ENCODE measurements around the gene BCAS3. TPM values are rescaled to one million over a fixed set of nuclear protein-coding genes. Genes with fewer than 3 reads are reported as not detected.
A peak's percentile ranks its signal among the peaks of the same experiment; 100 is the strongest.

The BCAS3 gene
- polyA plus RNA-seq, 3 donors, result 10.3 to 19.1 (median 14.7) TPM

- intact Hi-C loops (cut with micrococcal nuclease), result no loop called here
- Histone ChIP-seq H3K4me3 (replicated peaks in 1 of 3; ENCODE audit: low read depth in 2 of 3, low read length in 3 of 3) (no peak overlapping the region), H4K20me1 (ENCODE audit: insufficient read depth, low read length) (peaks cover 86% of the 10 kb centered on the region), H3K27ac (ENCODE audit: low read depth in 1 of 2, low read length in 2 of 2) (no peak overlapping the region), H2AFZ (ENCODE audit: insufficient read depth, low read depth, low read length, poor library complexity, severe bottlenecking) (no peak overlapping the region), H3K4me1 (ENCODE audit: control insufficient read depth in 1 of 2, insufficient read depth in 2 of 2, low read length in 2 of 2) (no peaks in the 10 kb centered on the region), H3K36me3 (replicated peaks in 1 of 2; ENCODE audit: control insufficient read depth in 1 of 2, insufficient read depth in 2 of 2, low read length in 2 of 2) (peaks cover 41 to 67% of the 10 kb centered on the region in 2 donors), H3K79me2 (ENCODE audit: insufficient read depth, low read length) (peaks cover 83% of the 10 kb centered on the region), H3K9ac (ENCODE audit: insufficient read depth, low read length, poor library complexity, severe bottlenecking) (no peak overlapping the region), H3K27me3 (ENCODE audit: control insufficient read depth in 2 of 2, insufficient read depth in 2 of 2, low read length in 2 of 2) (no peaks in the 10 kb centered on the region), H3K4me2 (replicated peaks; ENCODE audit: extremely low read depth, low read length, poor library complexity, severe bottlenecking) (no peak overlapping the region), H3K9me3 (replicated peaks in 1 of 2; ENCODE audit: control insufficient read depth in 1 of 2, insufficient read depth in 1 of 2, low read length in 2 of 2) (no peaks in the 10 kb centered on the region)
- no peak for DNase-seq
- Mint-ChIP-seq H3K36me3 (peaks cover 42 to 62% of the 10 kb centered on the region in 2 donors), H3K27ac (peak overlapping the region in 1 of 7 donors; percentile 58), H3K4me3 (no peak overlapping the region), H3K9me3 (peaks cover 0 to 2% (median 0%) of the 10 kb centered on the region in 7 donors), H3K27me3 (ENCODE audit: low read depth in 3 of 3) (no peaks in the 10 kb centered on the region), H3K4me1 (peaks cover 3% of the 10 kb centered on the region)
- no peak for TF ChIP-seq CTCF (IDR thresholded peaks at IDR 0.05)
- 92% methylated on average over 2 of the region's 3 CpGs for WGBS (ENCODE audit: insufficient coverage)
Observed at GRCh38 chr17:60646701-60647100, 30.9 kb upstream of the BCAS3 start.

- H4K20me1 ChIP-seq (ENCODE audit: insufficient read depth, low read length), result peaks cover 86% of the 10 kb centered on the region
- H3K4me3 ChIP-seq (replicated peaks in 1 of 3; ENCODE audit: low read depth in 2 of 3, low read length in 3 of 3), result no peak overlapping the region
- peaks cover 10% of the 10 kb centered on the region for H3K4me1 Mint-ChIP-seq
- H3K27ac ChIP-seq (ENCODE audit: low read depth in 1 of 2, low read length in 2 of 2), result no peak overlapping the region
- no CpG with 5 or more reads among the region's 1 CpG for WGBS (ENCODE audit: insufficient coverage)
- H3K27me3 Mint-ChIP-seq (ENCODE audit: low read depth in 3 of 3), result no peaks in the 10 kb centered on the region
- TF ChIP-seq CTCF (IDR thresholded peaks at IDR 0.05), result no peak
- no peak for DNase-seq
- H3K36me3 ChIP-seq (replicated peaks in 1 of 2; ENCODE audit: control insufficient read depth in 1 of 2, insufficient read depth in 2 of 2, low read length in 2 of 2), result peaks cover 41 to 71% of the 10 kb centered on the region in 2 donors
- H3K4me3 Mint-ChIP-seq, result no peak overlapping the region
- H3K9ac ChIP-seq (ENCODE audit: insufficient read depth, low read length, poor library complexity, severe bottlenecking), result no peak overlapping the region
- no peak overlapping the region for H2AFZ ChIP-seq (ENCODE audit: insufficient read depth, low read depth, low read length, poor library complexity, severe bottlenecking)
- peaks cover 83% of the 10 kb centered on the region for H3K79me2 ChIP-seq (ENCODE audit: insufficient read depth, low read length)
- peaks cover 41 to 66% of the 10 kb centered on the region in 2 donors for H3K36me3 Mint-ChIP-seq
- no peak overlapping the region for H3K27ac Mint-ChIP-seq
- peaks cover 0 to 4% of the 10 kb centered on the region in 2 donors for H3K4me1 ChIP-seq (ENCODE audit: control insufficient read depth in 1 of 2, insufficient read depth in 2 of 2, low read length in 2 of 2)
- peaks cover 0 to 2% (median 0%) of the 10 kb centered on the region in 7 donors for H3K9me3 Mint-ChIP-seq
- no peaks in the 10 kb centered on the region for H3K27me3 ChIP-seq (ENCODE audit: control insufficient read depth in 2 of 2, insufficient read depth in 2 of 2, low read length in 2 of 2)
- intact Hi-C loops (cut with micrococcal nuclease), result no loop called here
- no peak overlapping the region for H3K4me2 ChIP-seq (replicated peaks; ENCODE audit: extremely low read depth, low read length, poor library complexity, severe bottlenecking)
- no peaks in the 10 kb centered on the region for H3K9me3 ChIP-seq (replicated peaks in 1 of 2; ENCODE audit: control insufficient read depth in 1 of 2, insufficient read depth in 1 of 2, low read length in 2 of 2)
Observed at GRCh38 chr17:60647705-60648104, 29.9 kb upstream of the BCAS3 start.

All from CD14-positive monocyte (primary cell).